H54 (cell line): ENCODE measurements around the gene BUD23.
A peak's percentile ranks its signal among the peaks of the same experiment; 100 is the strongest.
"Not testable (repeated sequence)": the region's sequence is repeated elsewhere in the genome, so short reads cannot be mapped to it uniquely, and the experiment has no call there.

Experiments used
- DNase-seq: peaks from one replicate; pipeline ENCODE4 v3.0.0; 2011; ENCODE audit warnings: low spot score, mixed read lengths; ENCODE audit not compliant: insufficient read length
- FAIRE-seq: peaks from 3 replicates; lab custom pipeline; 2011; peaks lifted over from hg19 to GRCh38; lab: Jason Lieb, UNC
- POLR2A ChIP-seq: IDR thresholded peaks from 2 replicates; pipeline ENCODE4 v1.6.1; 2011; ENCODE audit warnings: low read depth, mild to moderate bottlenecking, low read length

The BUD23 gene

DNA sequence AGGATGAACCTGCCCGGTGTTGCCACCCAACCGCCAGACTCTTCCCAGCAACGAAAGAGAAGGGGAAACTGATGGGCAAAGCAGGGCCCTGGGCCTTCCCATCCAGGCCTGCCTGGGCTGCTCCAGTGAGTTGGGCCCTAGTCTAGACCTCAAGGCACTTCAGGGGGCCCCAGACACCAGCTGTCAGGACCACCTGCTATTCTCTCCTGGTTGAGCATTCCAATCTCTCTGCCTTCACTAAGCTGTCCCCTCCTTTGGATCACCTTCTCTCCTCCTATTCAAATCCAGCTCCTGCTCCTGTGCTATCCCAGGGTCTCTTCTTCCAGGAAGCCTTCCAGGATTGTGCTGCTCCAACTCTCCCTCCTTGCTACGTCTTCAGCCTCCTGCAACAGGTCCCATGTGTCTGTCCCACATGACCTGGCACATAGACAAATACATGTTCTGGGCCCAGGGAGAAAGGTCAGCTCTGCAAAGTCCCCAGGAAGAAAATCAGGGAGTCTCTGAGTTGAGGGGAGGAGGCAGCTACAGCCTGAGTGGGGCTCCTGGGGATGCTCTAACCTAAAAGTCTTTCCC, 33.0 kb downstream of the BUD23 start:
- FAIRE-seq, result no peak
- DNase-seq, result no peak

GRCh38 chr7:73717025-73717807, 33.8 kb downstream of the BUD23 start:
- no peak for FAIRE-seq
- DNase-seq, result no peak
- TF ChIP-seq POLR2A, result no peak

More for the DNA sequence above, 33.0 kb downstream of the BUD23 start:
- TF ChIP-seq POLR2A, result no peak

- DNase-seq (peak; percentile 73), FAIRE-seq (no peak)
- 0 out of 2 replicates have a peak, but pooled peaks have one; percentile 16 for TF ChIP-seq POLR2A
Measured at GRCh38 chr7:73717991-73718405, 34.6 kb downstream of the BUD23 start.

DNA sequence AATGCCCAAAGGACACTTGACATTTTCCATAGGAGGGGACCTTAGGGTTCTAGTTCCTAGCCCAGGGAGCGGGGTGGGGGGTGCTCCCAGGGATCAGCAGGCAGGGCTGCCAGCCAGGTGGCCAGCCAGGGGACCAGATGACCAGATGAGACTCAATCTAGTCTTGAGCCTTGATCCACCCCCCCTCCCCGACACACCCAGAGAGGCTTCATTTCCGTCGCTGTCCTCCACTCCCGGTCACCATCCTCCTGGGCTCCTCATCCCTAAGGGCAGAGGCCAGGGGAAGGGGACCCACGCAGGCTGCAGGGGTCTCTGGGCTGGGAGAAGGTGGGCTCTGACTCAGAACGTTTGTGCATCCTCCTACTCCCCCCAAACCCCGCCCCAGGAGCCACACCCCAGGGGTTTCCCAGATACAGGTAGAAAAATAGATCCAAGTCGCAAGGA, 35.1 kb downstream of the BUD23 start:
- no peak for TF ChIP-seq POLR2A
- FAIRE-seq (no peak), DNase-seq (no peak)

DNA sequence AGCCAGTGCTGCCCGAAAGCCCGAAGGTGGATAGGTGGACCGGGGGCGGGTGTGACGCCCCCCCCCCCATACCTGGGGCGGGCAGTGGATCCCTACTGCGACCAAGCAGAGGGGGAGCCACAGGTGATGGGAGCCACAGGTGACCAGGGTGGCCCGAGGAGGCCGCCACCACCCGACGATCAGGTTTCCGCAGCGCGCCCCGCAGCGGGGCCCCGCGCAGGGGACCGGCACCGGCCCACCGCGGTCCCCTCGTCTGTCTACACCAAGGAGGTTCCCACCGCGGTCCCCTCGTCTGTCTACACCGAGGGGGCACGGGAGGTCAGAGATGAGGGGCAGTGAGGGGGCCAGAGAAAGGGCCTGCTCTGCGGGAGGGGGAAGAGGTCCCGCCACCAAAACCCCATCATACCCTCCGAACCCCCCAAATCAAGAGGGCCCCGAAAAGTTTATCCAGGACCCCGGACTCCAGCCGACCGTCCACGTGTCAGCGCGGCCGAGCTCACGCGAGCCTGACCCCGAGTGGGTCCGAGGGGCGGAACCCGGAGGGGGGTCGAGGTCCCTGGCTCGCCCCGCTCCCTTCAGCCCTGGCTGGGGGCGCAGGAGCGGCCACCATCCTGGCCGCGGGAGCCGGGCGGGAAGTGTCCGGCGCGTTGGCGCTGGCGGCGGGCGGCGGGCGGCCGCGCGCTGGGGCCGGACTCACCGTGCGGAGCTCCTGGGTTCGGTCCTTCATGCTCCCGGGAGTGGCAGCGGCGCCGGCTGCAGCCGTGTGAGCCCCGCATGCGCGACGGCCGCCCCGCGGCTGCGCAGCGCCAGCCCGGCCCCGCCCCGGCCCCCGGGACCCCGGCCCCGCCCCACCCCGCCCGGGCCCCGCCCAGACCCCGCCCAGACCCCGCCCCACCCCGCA, 35.8 kb downstream of the BUD23 start, which contains the start of gene STX1A:
STX1A (minus strand) TSS at position 765 of the 901 bp plus-strand sequence; CDS start at position 727, 38 bp downstream.
- FAIRE-seq (no peak), DNase-seq (peak; percentile 75)
- TF ChIP-seq POLR2A, result peak; percentile 82

DNA sequence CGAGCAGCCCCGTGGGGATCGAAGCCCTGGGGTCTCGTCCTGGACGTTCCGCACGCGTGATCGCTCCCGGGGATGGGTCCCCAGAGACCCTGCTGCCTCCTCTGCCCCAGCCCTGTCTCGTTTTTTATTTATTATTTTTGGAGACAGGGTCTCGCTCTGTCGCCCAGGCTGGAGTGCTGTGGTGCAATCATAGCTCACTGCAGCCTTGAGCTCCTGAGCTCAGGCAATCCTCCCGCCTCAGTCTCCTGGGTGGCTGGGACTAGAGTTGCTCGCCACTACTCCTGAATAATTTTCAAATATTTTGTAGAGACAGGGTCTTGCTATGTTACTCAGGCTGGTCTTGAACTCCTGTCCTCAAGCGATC, 36.4 kb downstream of the BUD23 start:
- TF ChIP-seq POLR2A, result no peak

DNA sequence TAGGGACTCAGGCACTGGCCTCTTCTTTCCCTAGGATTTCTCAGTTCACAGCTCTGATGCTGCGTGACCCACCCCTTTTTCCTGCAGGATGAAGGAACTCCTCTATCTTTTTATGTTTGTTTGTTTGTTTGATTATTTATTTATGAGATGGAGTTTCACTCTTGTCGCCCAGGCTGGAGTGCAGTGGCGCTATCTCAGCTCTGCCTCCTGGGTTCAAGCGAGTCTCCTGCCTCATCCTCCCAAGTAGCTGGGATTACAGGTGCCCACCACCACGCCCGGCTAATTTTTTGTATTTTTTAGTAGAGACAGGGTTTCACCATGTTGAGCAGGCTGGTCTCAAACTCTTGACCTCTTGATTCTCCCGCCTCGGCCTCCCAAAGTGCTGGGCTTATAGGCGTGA, 37.0 kb downstream of the BUD23 start:
- FAIRE-seq, DNase-seq: not testable (repeated sequence)

More for the DNA sequence above, 36.4 kb downstream of the BUD23 start:
- FAIRE-seq, result no peak
- DNase-seq, result no peak

GRCh38 chr7:73721377-73721817, 38.0 kb downstream of the BUD23 start:
- TF ChIP-seq POLR2A, result no peak
- no peak for DNase-seq
- FAIRE-seq, result no peak

- not testable (repeated sequence) for DNase-seq, FAIRE-seq
Measured at GRCh38 chr7:73722182-73722581, 38.8 kb downstream of the BUD23 start.

GRCh38 chr7:73722785-73723184, 39.4 kb downstream of the BUD23 start:
- FAIRE-seq (no peak), DNase-seq (no peak)
- TF ChIP-seq POLR2A, result no peak

GRCh38 chr7:73723813-73724212, 40.4 kb downstream of the BUD23 start:
- FAIRE-seq (no peak), DNase-seq (no peak)
- no peak for TF ChIP-seq POLR2A

- FAIRE-seq, result no peak
- DNase-seq, result no peak
- no peak for TF ChIP-seq POLR2A
Measured at GRCh38 chr7:73726083-73726466, 42.7 kb downstream of the BUD23 start.

DNA sequence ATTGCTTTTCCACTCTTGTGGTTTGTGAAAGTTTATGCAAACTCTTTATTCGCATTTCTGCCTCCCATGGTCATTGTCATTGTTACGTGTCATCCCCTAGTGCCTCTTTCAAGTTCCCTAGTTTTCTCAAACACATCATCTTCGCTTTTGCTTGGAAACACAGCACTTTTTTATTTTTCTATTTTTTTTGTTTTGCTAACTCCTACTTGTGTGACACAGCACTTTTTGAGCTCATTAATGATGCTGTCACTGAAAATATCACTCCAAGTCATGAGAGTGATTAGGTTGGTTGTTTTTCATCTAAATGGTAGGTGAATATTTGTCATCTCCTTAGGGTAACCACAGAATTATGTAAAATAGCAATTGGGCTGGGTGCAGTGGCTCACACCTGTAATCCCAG, 44.6 kb downstream of the BUD23 start:
- no peak for TF ChIP-seq POLR2A
- DNase-seq, result no peak
- FAIRE-seq, result no peak

DNA sequence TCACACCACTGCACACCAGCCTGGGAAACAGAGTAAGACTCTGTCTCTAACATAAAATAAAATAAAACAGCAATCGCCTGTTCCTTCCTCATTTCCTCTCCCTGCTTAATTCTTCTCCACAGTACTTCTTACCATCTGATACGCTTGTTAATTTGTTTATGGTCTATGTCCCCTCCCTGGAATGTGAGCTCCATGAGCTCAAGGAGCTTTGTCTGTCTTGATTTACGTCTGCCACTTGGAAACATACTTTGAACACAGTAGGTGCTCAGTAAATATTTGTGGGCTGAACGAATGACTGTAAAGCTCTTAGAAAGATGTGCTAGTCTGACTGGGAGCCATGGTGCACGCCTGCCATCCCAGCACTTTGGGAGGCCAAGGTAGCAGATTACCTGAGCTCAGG, 45.2 kb downstream of the BUD23 start:
- DNase-seq (no peak), FAIRE-seq (no peak)

DNA sequence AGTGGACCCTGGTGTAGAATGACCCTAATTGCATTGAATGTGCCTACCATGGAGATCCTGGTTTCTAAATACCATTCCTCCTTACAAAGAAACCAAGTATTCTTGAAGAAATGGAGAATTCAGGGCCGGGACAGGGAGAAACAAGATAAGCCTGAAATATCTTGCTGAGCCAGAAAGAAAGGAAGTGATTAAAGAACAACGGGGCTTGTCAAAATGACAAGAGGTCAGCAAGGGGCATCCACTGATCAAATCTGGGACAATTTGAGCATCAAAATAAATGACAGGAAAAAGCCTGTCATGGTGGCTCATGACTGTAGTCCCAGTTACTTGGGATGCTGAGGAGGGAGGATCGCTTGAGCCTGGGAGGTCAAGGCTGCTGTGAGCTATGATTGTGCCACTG, 47.1 kb downstream of the BUD23 start:
- DNase-seq, result no peak
- FAIRE-seq, result no peak
- no peak for TF ChIP-seq POLR2A

More for the DNA sequence above, 45.2 kb downstream of the BUD23 start:
- no peak for TF ChIP-seq POLR2A
